GM23248 (cell line): Measurements from ENCODE around the gene CORIN. TPM values are rescaled to one million over a fixed set of nuclear protein-coding genes. Genes with fewer than 3 reads are reported as not detected.
A peak's percentile ranks its signal among the peaks of the same experiment; 100 is the strongest.
"Not testable (repeated sequence)": the region's sequence is repeated elsewhere in the genome, so short reads cannot be mapped to it uniquely, and the experiment has no call there.

Experiments used
- DNase-seq: peaks from one replicate; pipeline ENCODE4 v3.0.0-alpha.2; 2015
- H2AFZ ChIP-seq: fragments of 200-600 bp; sonication (generic); 2 replicates; pipeline ENCODE4 v1.6.1; 2016; ENCODE audit warnings: antibody characterized with exemption
- H3F3A ChIP-seq: fragments of 200-600 bp; sonication (generic); 2 replicates; pipeline ENCODE4 v1.6.1; 2016; ENCODE audit warnings: mild to moderate bottlenecking, antibody characterized with exemption, mixed run types; ENCODE audit not compliant: insufficient read depth
- H3K27ac ChIP-seq: fragments of 200-600 bp; sonication (generic); 2 replicates; pipeline ENCODE4 v1.5.1; 2016; ENCODE audit warnings: mild to moderate bottlenecking
- H3K27me3 ChIP-seq: fragments of 200-600 bp; sonication (generic); replicated peaks from 2 replicates; pipeline ENCODE4 v1.6.1; 2016; ENCODE audit warnings: mild to moderate bottlenecking; ENCODE audit not compliant: insufficient read depth
- H3K36me3 ChIP-seq: fragments of 200-600 bp; sonication (generic); 2 replicates; pipeline ENCODE4 v1.6.1; 2016; ENCODE audit warnings: low read depth, mild to moderate bottlenecking
- H3K4me1 ChIP-seq: fragments of 200-600 bp; sonication (generic); 2 replicates; pipeline ENCODE4 v1.6.1; 2016; ENCODE audit warnings: mild to moderate bottlenecking; ENCODE audit not compliant: insufficient read depth
- H3K4me2 ChIP-seq: fragments of 200-600 bp; sonication (generic); one replicate; pipeline ENCODE4 v1.6.1; 2016; ENCODE audit warnings: mild to moderate bottlenecking; ENCODE audit not compliant: unreplicated experiment
- H3K4me3 ChIP-seq: fragments of 200-600 bp; sonication (generic); 2 replicates; pipeline ENCODE4 v1.5.1; 2016; ENCODE audit warnings: mild to moderate bottlenecking
- H3K79me2 ChIP-seq: fragments of 200-600 bp; sonication (generic); 2 replicates; pipeline ENCODE4 v1.6.1; 2016; ENCODE audit warnings: mild to moderate bottlenecking; ENCODE audit not compliant: insufficient read depth
- H3K9ac ChIP-seq: fragments of 200-600 bp; sonication (generic); 2 replicates; pipeline ENCODE4 v1.6.1; 2016; ENCODE audit warnings: mild to moderate bottlenecking
- H3K9me2 ChIP-seq: fragments of 200-600 bp; sonication (generic); 2 replicates; pipeline ENCODE4 v1.6.1; 2016; ENCODE audit warnings: mixed run types, mild to moderate bottlenecking, moderate library complexity; ENCODE audit not compliant: insufficient read depth
- H3K9me3 ChIP-seq: fragments of 200-600 bp; sonication (generic); one replicate; pipeline ENCODE4 v1.6.1; 2017; ENCODE audit warnings: low read depth
- H4K20me1 ChIP-seq: fragments of 200-600 bp; sonication (generic); 2 replicates; pipeline ENCODE4 v1.6.0; 2016; ENCODE audit not compliant: insufficient read depth
- EZH2 ChIP-seq: fragments of 200-600 bp; sonication (generic); IDR thresholded peaks from 2 replicates; pipeline ENCODE4 v1.6.1; 2018; ENCODE audit warnings: antibody characterized with exemption, mild to moderate bottlenecking; ENCODE audit not compliant: insufficient read depth, poor library complexity, severe bottlenecking
- EZH2phosphoT487 ChIP-seq: fragments of 200-600 bp; sonication (generic); IDR thresholded peaks from 2 replicates; pipeline ENCODE4 v1.6.1; 2018; ENCODE audit warnings: antibody characterized with exemption, moderate library complexity, mild to moderate bottlenecking, low read depth; ENCODE audit not compliant: insufficient read depth
- WGBS, 2 experiments: methylation state at CpG; one replicate each; pipeline ENCODE4 v1.1.6; 2015 to 2017; ENCODE audit warnings: low lambda C conversion rate in 2 of 2, low coverage in 1 of 2; ENCODE audit errors: missing lambda C conversion rate in 2 of 2; 5-methylcytosine and 5-hydroxymethylcytosine counted together
- in situ Hi-C: fragments of 300-500 bp; cut with MboI; formaldehyde crosslinking; loops from 2 replicates; pipeline ENCODE4 v1.15.0; 2020
- polyA plus RNA-seq: library from polyadenylated mRNA; unstranded; fragments of >200 nt; fragmentation: Nextera tagmentation; extraction: Ambion mirVana; gene quantifications from 2 replicates; pipeline ENCODE4 v1.2.1, GENCODE V29; 2016
- total RNA-seq: library from RNA; depleted of rRNA; stranded (reverse); fragments of >200 nt; shearing (Covaris generic); gene quantifications from 2 replicates; pipeline ENCODE4 v1.2.3, GENCODE V29; 2014

The CORIN gene
- total and polyA plus RNA-seq, 2 experiments from 2014 or later: 0.70 to 0.86 TPM

DNA sequence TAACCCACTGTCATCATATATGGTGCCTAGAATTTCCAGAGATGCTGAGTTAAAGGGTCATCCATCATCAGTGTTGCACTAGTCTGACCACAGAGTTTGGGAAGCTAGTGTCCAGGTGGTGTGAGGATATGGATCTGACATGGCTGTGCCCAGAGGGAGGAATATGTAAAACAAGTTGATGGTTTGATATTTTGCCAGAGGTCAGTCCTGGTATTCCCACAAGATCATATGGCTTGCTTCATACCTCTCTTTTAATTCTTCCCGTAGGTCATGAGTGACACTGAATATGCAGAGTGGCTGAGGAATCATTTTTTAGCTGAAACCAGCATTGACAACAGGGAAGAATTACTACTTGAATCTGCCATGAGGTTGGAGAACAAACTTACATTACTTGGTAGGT, 277.2 kb downstream of the CORIN start:
- WGBS, 2 experiments: 100% methylated on average over 1 of the region's 1 CpG
- Histone ChIP-seq H3K27me3 (no peaks in the 10 kb centered on the region), H3K27ac (no peak overlapping the region), H3F3A (peaks cover 20% of the 10 kb centered on the region), H3K36me3 (peaks cover 64% of the 10 kb centered on the region), H3K79me2 (no peaks in the 10 kb centered on the region), H3K9me3 (no peaks in the 10 kb centered on the region), H3K9ac (no peak overlapping the region), H3K9me2 (no peaks in the 10 kb centered on the region), H3K4me2 (no peak overlapping the region), H4K20me1 (no peaks in the 10 kb centered on the region), H2AFZ (no peak overlapping the region), H3K4me3 (no peak overlapping the region), H3K4me1 (peaks cover 16% of the 10 kb centered on the region)
- no peak for DNase-seq
- in situ Hi-C loops: loop anchor here (10.0 kb wide), 1 partner anchor 166 kb away; no protein-coding TSS in a partner anchor
- no peak for TF ChIP-seq EZH2phosphoT487
- TF ChIP-seq EZH2: no peak

DNA sequence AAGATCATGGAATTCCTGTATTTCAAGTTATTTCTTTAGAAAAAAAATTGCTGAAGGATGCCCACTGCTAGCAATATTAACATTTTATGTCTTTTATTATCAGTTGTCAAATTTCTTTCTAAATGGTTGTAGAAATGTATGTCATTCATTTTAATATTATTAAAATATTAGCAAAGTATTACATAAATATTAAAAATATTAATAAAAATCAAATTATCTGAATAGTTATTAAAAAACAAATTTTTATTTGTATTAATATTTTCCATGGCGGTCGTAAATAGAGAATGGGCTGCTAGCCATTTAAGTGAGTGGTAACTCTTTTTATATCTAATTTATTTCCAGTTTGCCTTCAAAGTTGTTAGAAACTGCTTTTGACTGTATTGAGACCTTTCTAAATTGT, 280.6 kb downstream of the CORIN start:
- peaks cover 13% of the 10 kb centered on the region for H3F3A ChIP-seq
- peaks cover 74% of the 10 kb centered on the region for H3K36me3 ChIP-seq
- H3K4me3 ChIP-seq: no peak overlapping the region
- in situ Hi-C loops: no loop called here
- H3K27me3 ChIP-seq: no peaks in the 10 kb centered on the region
- no peak overlapping the region for H3K9ac ChIP-seq
- no peak for DNase-seq
- H4K20me1 ChIP-seq: no peaks in the 10 kb centered on the region
- no peaks in the 10 kb centered on the region for H3K9me3 ChIP-seq
- WGBS, 2 experiments: 96 to 100% methylated on average over 2 of the region's 2 CpGs
- H3K27ac ChIP-seq: no peak overlapping the region
- no peaks in the 10 kb centered on the region for H3K9me2 ChIP-seq
- peaks cover 6% of the 10 kb centered on the region for H3K4me1 ChIP-seq
- TF ChIP-seq EZH2phosphoT487: no peak
- TF ChIP-seq EZH2: no peak
- H2AFZ ChIP-seq: no peak overlapping the region
- H3K79me2 ChIP-seq: no peaks in the 10 kb centered on the region
- H3K4me2 ChIP-seq: no peak overlapping the region

DNA sequence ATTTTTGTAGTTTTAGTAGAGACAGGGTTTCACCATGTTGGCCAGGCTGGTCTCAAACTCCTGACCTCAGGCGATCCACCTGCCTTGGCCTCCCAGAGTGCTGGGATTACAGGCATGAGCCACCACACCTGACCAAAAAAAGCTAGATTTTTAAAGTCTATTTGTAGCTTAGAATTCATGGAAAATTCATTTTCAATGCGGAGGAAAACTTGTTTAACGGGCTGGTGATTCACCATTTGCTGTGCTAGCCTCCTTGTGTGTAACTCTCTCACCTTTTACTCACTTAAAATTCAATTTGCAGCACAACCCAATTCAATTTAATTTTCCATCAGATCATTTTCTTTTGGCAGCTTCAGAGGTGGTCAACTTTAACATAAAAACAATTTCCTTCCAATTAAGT, 281.9 kb downstream of the CORIN start:
- 96 to 97% methylated on average over 3 of the region's 3 CpGs for WGBS, 2 experiments
- H3F3A ChIP-seq, H3K79me2 ChIP-seq, H3K9me3 ChIP-seq, H2AFZ ChIP-seq, H3K9ac ChIP-seq, H3K27ac ChIP-seq, in situ Hi-C loops, H3K4me2 ChIP-seq, H3K9me2 ChIP-seq, DNase-seq, H3K27me3 ChIP-seq, H3K4me3 ChIP-seq, H4K20me1 ChIP-seq: not testable (repeated sequence)
- Histone ChIP-seq H3K4me1 (peaks cover 13% of the 10 kb centered on the region), H3K36me3 (peaks cover 60% of the 10 kb centered on the region)

DNA sequence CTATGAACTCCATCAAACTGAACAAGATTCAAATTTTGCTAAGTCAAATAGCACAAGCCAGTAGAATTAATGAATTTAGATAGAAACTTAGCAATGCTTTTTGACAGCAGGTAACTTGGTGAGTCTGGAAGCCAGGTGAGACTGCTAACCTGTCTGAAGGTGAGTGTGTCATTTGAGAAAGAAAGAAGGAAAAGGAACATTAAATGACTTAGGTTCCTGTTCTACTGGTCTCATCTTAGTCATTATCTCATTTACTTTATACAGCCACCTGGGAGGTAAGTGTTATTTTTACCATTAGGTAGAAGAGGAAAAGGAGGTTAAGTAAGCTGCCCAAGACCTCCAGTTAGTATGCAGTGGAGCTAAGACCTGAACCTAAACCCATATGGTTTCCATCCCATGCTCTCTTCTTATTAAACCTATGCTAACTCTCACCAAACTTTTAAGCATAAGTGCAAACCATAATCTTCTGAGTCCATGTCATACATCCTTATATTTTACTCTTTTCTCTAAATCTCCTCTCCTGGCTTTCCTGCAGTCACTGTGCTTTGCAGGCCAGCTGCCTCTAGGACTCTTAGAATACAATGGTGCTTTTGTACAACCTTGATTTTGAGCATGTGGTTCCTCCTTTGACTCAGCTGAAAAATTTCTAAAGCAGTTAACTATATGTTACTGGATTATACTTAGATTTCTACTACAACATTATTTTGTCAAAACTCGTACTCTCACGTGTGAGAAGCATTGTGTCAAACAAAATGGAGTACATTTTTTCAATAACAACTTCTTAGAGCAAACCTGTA, 284.3 kb downstream of the CORIN start:
- H3K4me2 ChIP-seq: no peak overlapping the region
- H3K9me2 ChIP-seq: no peaks in the 10 kb centered on the region
- no peak for TF ChIP-seq EZH2
- no peak for TF ChIP-seq EZH2phosphoT487
- no peaks in the 10 kb centered on the region for H4K20me1 ChIP-seq
- H3K27me3 ChIP-seq: no peaks in the 10 kb centered on the region
- 92 to 96% methylated on average over 2 of the region's 2 CpGs for WGBS, 2 experiments
- no peak overlapping the region for H2AFZ ChIP-seq
- H3K27ac ChIP-seq: no peak overlapping the region
- in situ Hi-C loops: no loop called here
- no peaks in the 10 kb centered on the region for H3K79me2 ChIP-seq
- H3F3A ChIP-seq: peaks cover 8% of the 10 kb centered on the region
- H3K4me3 ChIP-seq: no peak overlapping the region
- H3K9ac ChIP-seq: no peak overlapping the region
- no peak for DNase-seq
- peaks cover 49% of the 10 kb centered on the region for H3K36me3 ChIP-seq
- H3K4me1 ChIP-seq: peaks cover 14% of the 10 kb centered on the region
- H3K9me3 ChIP-seq: no peaks in the 10 kb centered on the region

DNA sequence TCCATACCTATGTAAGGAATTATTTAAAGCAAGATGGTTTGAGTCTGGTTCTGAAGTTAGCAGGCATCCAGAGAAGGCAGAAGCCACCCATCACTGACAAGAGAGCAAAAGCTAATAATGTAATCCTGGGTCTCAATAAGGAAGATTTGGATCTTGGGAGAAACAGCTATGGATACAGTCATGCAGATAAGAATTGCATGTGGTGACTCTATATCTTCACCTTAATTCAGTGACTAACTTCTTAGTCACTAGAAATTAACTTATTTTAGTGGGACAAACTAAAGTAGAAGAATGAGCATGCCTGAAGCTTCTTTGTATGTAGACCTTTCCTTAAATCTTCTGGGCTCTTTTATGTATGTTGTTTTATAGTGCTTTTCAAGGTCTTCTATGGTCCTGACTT, 286.2 kb downstream of the CORIN start:
- Histone ChIP-seq H2AFZ (no peak overlapping the region), H3K9ac (no peak overlapping the region), H3K9me3 (no peaks in the 10 kb centered on the region), H3F3A (peaks cover 8% of the 10 kb centered on the region), H3K36me3 (peaks cover 57% of the 10 kb centered on the region), H3K4me2 (peak overlapping the region; percentile 2), H3K4me1 (peaks cover 14% of the 10 kb centered on the region), H3K27me3 (no peaks in the 10 kb centered on the region), H3K79me2 (no peaks in the 10 kb centered on the region), H4K20me1 (no peaks in the 10 kb centered on the region), H3K27ac (peak overlapping the region; percentile 56), H3K9me2 (no peaks in the 10 kb centered on the region), H3K4me3 (no peak overlapping the region)
- TF ChIP-seq EZH2: no peak
- no peak for TF ChIP-seq EZH2phosphoT487
- peak; percentile 72 for DNase-seq
- in situ Hi-C loops: no loop called here
